Measurements from ENCODE around the gene DDX39B. TPM values are rescaled to one million over a fixed set of nuclear protein-coding genes. Genes with fewer than 3 reads are reported as not detected.

The DDX39B gene
- total and polyA plus RNA-seq, 9 of the 15 experiments (the other 6 are each of a cell fraction or from before 2014, with no cell fraction given) = 479 to 869 (median 592) TPM

DNA sequence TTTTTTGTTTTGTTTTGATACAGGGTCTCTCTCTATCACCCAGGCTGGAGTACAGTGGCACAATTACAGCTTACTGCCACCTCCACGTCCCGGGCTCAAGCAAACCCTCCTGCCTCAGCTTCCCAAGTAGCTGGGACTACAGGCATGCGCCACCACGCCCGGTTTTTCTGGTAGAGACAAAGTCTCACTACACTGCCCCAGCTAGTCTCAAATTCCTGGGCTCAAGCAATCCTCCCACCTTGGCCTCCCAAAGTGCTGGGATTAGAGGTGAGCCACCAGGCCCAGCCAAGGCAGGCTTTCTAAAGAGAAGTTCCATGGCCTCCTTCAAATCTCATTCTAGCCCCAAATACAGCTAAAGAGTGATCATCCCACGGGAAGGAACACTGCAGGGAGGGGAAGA is 7.8 kb downstream of the DDX39B start (continued):
- TF ChIP-seq, protein P1, sequence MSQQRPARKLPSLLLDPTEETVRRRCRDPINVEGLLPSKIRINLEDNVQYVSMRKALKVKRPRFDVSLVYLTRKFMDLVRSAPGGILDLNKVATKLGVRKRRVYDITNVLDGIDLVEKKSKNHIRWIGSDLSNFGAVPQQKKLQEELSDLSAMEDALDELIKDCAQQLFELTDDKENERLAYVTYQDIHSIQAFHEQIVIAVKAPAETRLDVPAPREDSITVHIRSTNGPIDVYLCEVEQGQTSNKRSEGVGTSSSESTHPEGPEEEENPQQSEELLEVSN (IDR thresholded peaks at IDR 0.05; ENCODE audit: borderline replicate concordance in 1 of 2, extremely low read depth in 1 of 2, insufficient read depth in 1 of 2, insufficient read length in 1 of 2, low read depth in 1 of 2, low read length in 1 of 2, poor library complexity in 1 of 2, severe bottlenecking in 1 of 2) = no peak
- TF ChIP-seq SIN3B (IDR thresholded peaks at IDR 0.05; ENCODE audit: low read depth) (0 out of 2 replicates have a peak, but pooled peaks have one; percentile 15), SNRNP70 (optimal IDR thresholded peaks at IDR 0.05; ENCODE audit: low read depth, low read length) (no peak), BHLHE40 (IDR thresholded peaks at IDR 0.05; ENCODE audit: low read length) (no peak), STAT5A (IDR thresholded peaks at IDR 0.05; ENCODE audit: borderline replicate concordance, low read length) (no peak), KDM4B (IDR thresholded peaks at IDR 0.05; ENCODE audit: borderline replicate concordance in 2 of 2, low read depth in 1 of 2) (no peak), TOE1 (IDR thresholded peaks at IDR 0.05; ENCODE audit: borderline replicate concordance) (no peak), TOE1 (CRISPR knock-in tag; IDR thresholded peaks at IDR 0.05; ENCODE audit: borderline replicate concordance, low read depth) (no peak), RFX7 (CRISPR knock-in tag; IDR thresholded peaks at IDR 0.05) (no peak), ELF2 (CRISPR knock-in tag; IDR thresholded peaks at IDR 0.05) (no peak), ZBED1 (IDR thresholded peaks at IDR 0.05) (no peak), POLR2A (conservative IDR thresholded peaks at IDR 0.05) (peak; percentile 58), MCM7 (IDR thresholded peaks at IDR 0.05) (no peak), NR3C1 (CRISPR knock-in tag; IDR thresholded peaks at IDR 0.05) (no peak), ZNF551 (CRISPR knock-in tag; IDR thresholded peaks at IDR 0.05) (peak; percentile 69; the same call in 1 of the 2 replicates), JUND (IDR thresholded peaks at IDR 0.05; ENCODE audit: borderline replicate concordance, low read depth, low read length) (no peak), JUND (tag; IDR thresholded peaks at IDR 0.05; ENCODE audit: borderline replicate concordance, low read depth, low read length) (no peak), POLR2AphosphoS5 (IDR thresholded peaks at IDR 0.05; ENCODE audit: control insufficient read depth, insufficient read depth, low read depth, low read length) (peak; percentile 15; the same call in 1 of the 2 replicates), MAFG (tag; conservative IDR thresholded peaks at IDR 0.05) (no peak), ILF3 (IDR thresholded peaks at IDR 0.05; ENCODE audit: borderline replicate concordance) (peak; percentile 39; the same call in 1 of the 2 replicates), ZNF217 (CRISPR knock-in tag; IDR thresholded peaks at IDR 0.05) (no peak)
- TF ChIP-seq, protein P2, sequence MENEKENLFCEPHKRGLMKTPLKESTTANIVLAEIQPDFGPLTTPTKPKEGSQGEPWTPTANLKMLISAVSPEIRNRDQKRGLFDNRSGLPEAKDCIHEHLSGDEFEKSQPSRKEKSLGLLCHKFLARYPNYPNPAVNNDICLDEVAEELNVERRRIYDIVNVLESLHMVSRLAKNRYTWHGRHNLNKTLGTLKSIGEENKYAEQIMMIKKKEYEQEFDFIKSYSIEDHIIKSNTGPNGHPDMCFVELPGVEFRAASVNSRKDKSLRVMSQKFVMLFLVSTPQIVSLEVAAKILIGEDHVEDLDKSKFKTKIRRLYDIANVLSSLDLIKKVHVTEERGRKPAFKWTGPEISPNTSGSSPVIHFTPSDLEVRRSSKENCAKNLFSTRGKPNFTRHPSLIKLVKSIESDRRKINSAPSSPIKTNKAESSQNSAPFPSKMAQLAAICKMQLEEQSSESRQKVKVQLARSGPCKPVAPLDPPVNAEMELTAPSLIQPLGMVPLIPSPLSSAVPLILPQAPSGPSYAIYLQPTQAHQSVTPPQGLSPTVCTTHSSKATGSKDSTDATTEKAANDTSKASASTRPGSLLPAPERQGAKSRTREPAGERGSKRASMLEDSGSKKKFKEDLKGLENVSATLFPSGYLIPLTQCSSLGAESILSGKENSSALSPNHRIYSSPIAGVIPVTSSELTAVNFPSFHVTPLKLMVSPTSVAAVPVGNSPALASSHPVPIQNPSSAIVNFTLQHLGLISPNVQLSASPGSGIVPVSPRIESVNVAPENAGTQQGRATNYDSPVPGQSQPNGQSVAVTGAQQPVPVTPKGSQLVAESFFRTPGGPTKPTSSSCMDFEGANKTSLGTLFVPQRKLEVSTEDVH (IDR thresholded peaks at IDR 0.05; ENCODE audit: low read depth, partially characterized antibody) = peak; percentile 50
- TF ChIP-seq, protein P3, sequence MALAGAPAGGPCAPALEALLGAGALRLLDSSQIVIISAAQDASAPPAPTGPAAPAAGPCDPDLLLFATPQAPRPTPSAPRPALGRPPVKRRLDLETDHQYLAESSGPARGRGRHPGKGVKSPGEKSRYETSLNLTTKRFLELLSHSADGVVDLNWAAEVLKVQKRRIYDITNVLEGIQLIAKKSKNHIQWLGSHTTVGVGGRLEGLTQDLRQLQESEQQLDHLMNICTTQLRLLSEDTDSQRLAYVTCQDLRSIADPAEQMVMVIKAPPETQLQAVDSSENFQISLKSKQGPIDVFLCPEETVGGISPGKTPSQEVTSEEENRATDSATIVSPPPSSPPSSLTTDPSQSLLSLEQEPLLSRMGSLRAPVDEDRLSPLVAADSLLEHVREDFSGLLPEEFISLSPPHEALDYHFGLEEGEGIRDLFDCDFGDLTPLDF (CRISPR knock-in tag; IDR thresholded peaks at IDR 0.05) = no peak
- TF ChIP-seq, protein P4, sequence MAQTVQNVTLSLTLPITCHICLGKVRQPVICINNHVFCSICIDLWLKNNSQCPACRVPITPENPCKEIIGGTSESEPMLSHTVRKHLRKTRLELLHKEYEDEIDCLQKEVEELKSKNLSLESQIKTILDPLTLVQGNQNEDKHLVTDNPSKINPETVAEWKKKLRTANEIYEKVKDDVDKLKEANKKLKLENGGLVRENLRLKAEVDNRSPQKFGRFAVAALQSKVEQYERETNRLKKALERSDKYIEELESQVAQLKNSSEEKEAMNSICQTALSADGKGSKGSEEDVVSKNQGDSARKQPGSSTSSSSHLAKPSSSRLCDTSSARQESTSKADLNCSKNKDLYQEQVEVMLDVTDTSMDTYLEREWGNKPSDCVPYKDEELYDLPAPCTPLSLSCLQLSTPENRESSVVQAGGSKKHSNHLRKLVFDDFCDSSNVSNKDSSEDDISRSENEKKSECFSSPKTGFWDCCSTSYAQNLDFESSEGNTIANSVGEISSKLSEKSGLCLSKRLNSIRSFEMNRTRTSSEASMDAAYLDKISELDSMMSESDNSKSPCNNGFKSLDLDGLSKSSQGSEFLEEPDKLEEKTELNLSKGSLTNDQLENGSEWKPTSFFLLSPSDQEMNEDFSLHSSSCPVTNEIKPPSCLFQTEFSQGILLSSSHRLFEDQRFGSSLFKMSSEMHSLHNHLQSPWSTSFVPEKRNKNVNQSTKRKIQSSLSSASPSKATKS (CRISPR knock-in tag; IDR thresholded peaks at IDR 0.05) = no peak
